Chondrocyte (in vitro differentiated cells): Measurements from ENCODE around the gene RGS1. TPM values are rescaled to one million over a fixed set of nuclear protein-coding genes. Genes with fewer than 3 reads are reported as not detected.

Experiments used
- DNase-seq: peaks from one replicate; pipeline ENCODE4 v3.0.0; 2021; ENCODE audit warnings: mixed read lengths, low spot score
- H3K27ac Mint-ChIP-seq: one replicate; pipeline ENCODE4 v1.8.0; 2021; ENCODE audit warnings: mild to moderate bottlenecking, moderate library complexity, mixed read lengths; ENCODE audit not compliant: unreplicated experiment
- H3K27me3 Mint-ChIP-seq: 2 replicates; pipeline ENCODE4 v1.8.0; 2021; ENCODE audit warnings: low read depth, mixed read lengths
- H3K36me3 Mint-ChIP-seq: 2 replicates; pipeline ENCODE4 v1.8.0; 2021; ENCODE audit warnings: low read depth, mixed read lengths
- H3K4me1 Mint-ChIP-seq: 2 replicates; pipeline ENCODE4 v1.8.0; 2021; ENCODE audit warnings: low read depth, mild to moderate bottlenecking, mixed read lengths
- H3K4me3 Mint-ChIP-seq: one replicate; pipeline ENCODE4 v1.8.0; 2021; ENCODE audit warnings: mild to moderate bottlenecking, moderate library complexity, mixed read lengths; ENCODE audit not compliant: unreplicated experiment
- H3K9me3 Mint-ChIP-seq: 2 replicates; pipeline ENCODE4 v1.8.0; 2021; ENCODE audit warnings: low read depth, mixed read lengths
- total RNA-seq: library from RNA; stranded (reverse); gene quantifications from 3 replicates; pipeline ENCODE4 v1.2.1, GENCODE V29; 2021
- TF ChIP-seq, protein P1 (sequence below): fragments of 200-600 bp; sonication (generic); IDR thresholded peaks from 2 replicates; pipeline ENCODE4 v1.5.0; 2021; ENCODE audit warnings: antibody characterized with exemption, mild to moderate bottlenecking, moderate library complexity

Gene RGS1
- total RNA-seq, 1 donor from 2014 or later = not detected

- H3K27me3 Mint-ChIP-seq = no peaks in the 10 kb centered on the region
- peaks cover 2% of the 10 kb centered on the region for H3K9me3 Mint-ChIP-seq
- H3K4me3 Mint-ChIP-seq = no peak overlapping the region
- H3K27ac Mint-ChIP-seq = peak overlapping the region; percentile 70
- DNase-seq = no peak
- H3K36me3 Mint-ChIP-seq = no peaks in the 10 kb centered on the region
- H3K4me1 Mint-ChIP-seq = peaks cover 41% of the 10 kb centered on the region
- TF ChIP-seq, protein P1, sequence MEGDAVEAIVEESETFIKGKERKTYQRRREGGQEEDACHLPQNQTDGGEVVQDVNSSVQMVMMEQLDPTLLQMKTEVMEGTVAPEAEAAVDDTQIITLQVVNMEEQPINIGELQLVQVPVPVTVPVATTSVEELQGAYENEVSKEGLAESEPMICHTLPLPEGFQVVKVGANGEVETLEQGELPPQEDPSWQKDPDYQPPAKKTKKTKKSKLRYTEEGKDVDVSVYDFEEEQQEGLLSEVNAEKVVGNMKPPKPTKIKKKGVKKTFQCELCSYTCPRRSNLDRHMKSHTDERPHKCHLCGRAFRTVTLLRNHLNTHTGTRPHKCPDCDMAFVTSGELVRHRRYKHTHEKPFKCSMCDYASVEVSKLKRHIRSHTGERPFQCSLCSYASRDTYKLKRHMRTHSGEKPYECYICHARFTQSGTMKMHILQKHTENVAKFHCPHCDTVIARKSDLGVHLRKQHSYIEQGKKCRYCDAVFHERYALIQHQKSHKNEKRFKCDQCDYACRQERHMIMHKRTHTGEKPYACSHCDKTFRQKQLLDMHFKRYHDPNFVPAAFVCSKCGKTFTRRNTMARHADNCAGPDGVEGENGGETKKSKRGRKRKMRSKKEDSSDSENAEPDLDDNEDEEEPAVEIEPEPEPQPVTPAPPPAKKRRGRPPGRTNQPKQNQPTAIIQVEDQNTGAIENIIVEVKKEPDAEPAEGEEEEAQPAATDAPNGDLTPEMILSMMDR = no peak
These were observed 25.6 kb upstream of the RGS1 start for GRCh38 chr1:192549937-192550336.

DNA sequence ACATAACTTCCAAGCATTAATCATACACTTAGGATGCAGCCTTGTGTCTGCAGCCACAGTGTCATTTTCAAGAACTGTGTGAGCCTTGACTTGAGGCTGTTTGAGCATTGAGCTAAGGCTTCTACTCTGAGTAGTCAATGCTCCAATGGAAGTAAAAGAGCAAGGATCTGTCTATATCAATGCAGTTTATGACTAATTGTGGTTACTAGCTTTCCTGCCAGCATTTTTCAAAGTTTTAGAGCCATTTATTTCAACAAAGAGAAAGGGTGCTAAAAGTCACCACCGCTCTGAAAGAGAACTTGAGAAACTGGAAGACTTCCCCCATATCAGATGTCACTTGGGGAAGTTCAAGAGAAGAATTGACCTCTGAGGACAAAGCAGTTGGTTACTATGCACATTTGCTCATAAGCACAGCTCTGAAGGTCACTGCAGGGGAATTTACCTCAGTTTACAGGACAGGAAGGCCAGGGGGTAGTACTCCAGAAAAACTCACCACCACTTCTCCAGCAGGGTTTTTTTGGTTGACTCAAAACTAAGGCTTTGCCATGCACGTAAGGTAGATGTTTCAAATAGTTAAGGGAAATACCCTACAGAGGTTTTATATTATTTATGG, 24.5 kb upstream of the RGS1 start:
- DNase-seq = no peak
- Mint-ChIP-seq H3K27ac (peak overlapping the region; percentile 85), H3K4me3 (no peak overlapping the region), H3K36me3 (no peaks in the 10 kb centered on the region), H3K4me1 (peaks cover 32% of the 10 kb centered on the region), H3K9me3 (peaks cover 5% of the 10 kb centered on the region), H3K27me3 (no peaks in the 10 kb centered on the region)
- TF ChIP-seq, protein P1 = no peak

- no peak for DNase-seq
- Mint-ChIP-seq H3K9me3 (peaks cover 8% of the 10 kb centered on the region), H3K27me3 (no peaks in the 10 kb centered on the region), H3K36me3 (peaks cover 2% of the 10 kb centered on the region), H3K27ac (no peak overlapping the region), H3K4me3 (no peak overlapping the region), H3K4me1 (peaks cover 33% of the 10 kb centered on the region)
- TF ChIP-seq, protein P1 = no peak
These were observed 22.8 kb upstream of the RGS1 start for GRCh38 chr1:192552760-192553191.

- DNase-seq = no peak
- TF ChIP-seq, protein P1 = no peak
- H3K4me1 Mint-ChIP-seq = peaks cover 41% of the 10 kb centered on the region
- H3K9me3 Mint-ChIP-seq = peaks cover 8% of the 10 kb centered on the region
- H3K27ac Mint-ChIP-seq = no peak overlapping the region
- H3K4me3 Mint-ChIP-seq = no peak overlapping the region
- no peaks in the 10 kb centered on the region for H3K27me3 Mint-ChIP-seq
- H3K36me3 Mint-ChIP-seq = peaks cover 2% of the 10 kb centered on the region
These were observed 21.8 kb upstream of the RGS1 start for GRCh38 chr1:192553741-192554140.

GRCh38 chr1:192554904-192555303, 20.7 kb upstream of the RGS1 start:
- no peak overlapping the region for H3K27ac Mint-ChIP-seq
- H3K27me3 Mint-ChIP-seq = no peaks in the 10 kb centered on the region
- H3K9me3 Mint-ChIP-seq = peaks cover 8% of the 10 kb centered on the region
- peaks cover 46% of the 10 kb centered on the region for H3K4me1 Mint-ChIP-seq
- DNase-seq = no peak
- no peak overlapping the region for H3K4me3 Mint-ChIP-seq
- peaks cover 2% of the 10 kb centered on the region for H3K36me3 Mint-ChIP-seq
- TF ChIP-seq, protein P1 = no peak
